Fibroblast of skin of right biceps (primary cell): ENCODE measurements around the gene HORMAD2.
A peak's percentile ranks its signal among the peaks of the same experiment; 100 is the strongest.

Experiments used
- DNase-seq: peaks from one replicate; pipeline ENCODE4 v3.0.0-alpha.2; 2013

The HORMAD2 gene

GRCh38 chr22:30079952-30080533 is at the start of gene HORMAD2:
Gene HORMAD2 (plus strand): TSS chr22:30080464. CDS start chr22:30093953, 13,489 bp downstream.
- DNase-seq = peak; percentile 4

GRCh38 chr22:30031328-30031727 is 48.9 kb upstream of the HORMAD2 start:
- DNase-seq = no peak

GRCh38 chr22:30031764-30032455 is 48.4 kb upstream of the HORMAD2 start:
- no peak for DNase-seq

GRCh38 chr22:30033137-30033536 is 47.1 kb upstream of the HORMAD2 start:
- DNase-seq = no peak

- no peak for DNase-seq
Measured at GRCh38 chr22:30033901-30034300, 46.4 kb upstream of the HORMAD2 start.

- peak; percentile 49 for DNase-seq
Measured at GRCh38 chr22:30036656-30037055, 43.6 kb upstream of the HORMAD2 start.

- peak; percentile 63 for DNase-seq
Measured at GRCh38 chr22:30038219-30038618, 42.0 kb upstream of the HORMAD2 start.

GRCh38 chr22:30040499-30041260 is 39.6 kb upstream of the HORMAD2 start:
- DNase-seq = no peak

GRCh38 chr22:30041475-30041874 is 38.8 kb upstream of the HORMAD2 start:
- DNase-seq = no peak

- no peak for DNase-seq
Measured at GRCh38 chr22:30041881-30042280, 38.4 kb upstream of the HORMAD2 start.

GRCh38 chr22:30043161-30043560 is 37.1 kb upstream of the HORMAD2 start:
- no peak for DNase-seq

- DNase-seq = peak; percentile 92
Measured at GRCh38 chr22:30044369-30044768, 35.9 kb upstream of the HORMAD2 start.

GRCh38 chr22:30044881-30045493 is 35.3 kb upstream of the HORMAD2 start:
- DNase-seq = no peak

GRCh38 chr22:30045494-30045887 is 34.8 kb upstream of the HORMAD2 start:
- no peak for DNase-seq

- DNase-seq = no peak
Measured at GRCh38 chr22:30045901-30046715, 34.2 kb upstream of the HORMAD2 start.

- DNase-seq = no peak
Measured at GRCh38 chr22:30046716-30047363, 33.4 kb upstream of the HORMAD2 start.

- no peak for DNase-seq
Measured at GRCh38 chr22:30047364-30047738, 32.9 kb upstream of the HORMAD2 start.

- no peak for DNase-seq
Measured at GRCh38 chr22:30048681-30049080, 31.6 kb upstream of the HORMAD2 start.

- DNase-seq = no peak
Measured at GRCh38 chr22:30054067-30054763, 26.0 kb upstream of the HORMAD2 start.

GRCh38 chr22:30054764-30055069 is 25.5 kb upstream of the HORMAD2 start:
- no peak for DNase-seq

GRCh38 chr22:30056015-30056414 is 24.2 kb upstream of the HORMAD2 start:
- no peak for DNase-seq

GRCh38 chr22:30057375-30057774 is 22.9 kb upstream of the HORMAD2 start:
- no peak for DNase-seq
